Stimulated activated naive CD8-positive, alpha-beta T cell treated with anti-CD3 and anti-CD28 coated beads, Interleukin-15, amount 100 ng/mL, for 72 hours (primary cell): Measurements from ENCODE around the gene IGLL5.

ENCODE experiments used
- ATAC-seq: fragments of 150-1000 bp; cut with Tn5 transposase; 2 replicates; pipeline ENCODE4 v1.10.0; 2021; ENCODE audit warnings: mild to moderate bottlenecking, moderate library complexity
- DNase-seq, 2 donors: peaks; one replicate each; pipeline ENCODE4 v3.0.0; 2021 to 2022
- H3K27ac Mint-ChIP-seq, 2 donors: one replicate each; pipeline ENCODE4 v1.8.0; 2022; ENCODE audit warnings: mild to moderate bottlenecking in 2 of 2, mixed read lengths in 2 of 2, moderate library complexity in 2 of 2
- H3K27me3 Mint-ChIP-seq: one replicate; pipeline ENCODE4 v1.8.0; 2022; ENCODE audit warnings: mixed read lengths
- H3K4me1 Mint-ChIP-seq: one replicate; pipeline ENCODE4 v1.8.0; 2022; ENCODE audit warnings: mild to moderate bottlenecking, mixed read lengths
- H3K4me3 Mint-ChIP-seq, 2 donors: one replicate each; pipeline ENCODE4 v1.8.0; 2022; ENCODE audit warnings: mild to moderate bottlenecking in 2 of 2, mixed read lengths in 2 of 2, moderate library complexity in 1 of 2
- H3K9me3 Mint-ChIP-seq, 2 donors: one replicate each; pipeline ENCODE4 v1.8.0; 2022; ENCODE audit warnings: mixed read lengths in 2 of 2

The IGLL5 gene

DNA sequence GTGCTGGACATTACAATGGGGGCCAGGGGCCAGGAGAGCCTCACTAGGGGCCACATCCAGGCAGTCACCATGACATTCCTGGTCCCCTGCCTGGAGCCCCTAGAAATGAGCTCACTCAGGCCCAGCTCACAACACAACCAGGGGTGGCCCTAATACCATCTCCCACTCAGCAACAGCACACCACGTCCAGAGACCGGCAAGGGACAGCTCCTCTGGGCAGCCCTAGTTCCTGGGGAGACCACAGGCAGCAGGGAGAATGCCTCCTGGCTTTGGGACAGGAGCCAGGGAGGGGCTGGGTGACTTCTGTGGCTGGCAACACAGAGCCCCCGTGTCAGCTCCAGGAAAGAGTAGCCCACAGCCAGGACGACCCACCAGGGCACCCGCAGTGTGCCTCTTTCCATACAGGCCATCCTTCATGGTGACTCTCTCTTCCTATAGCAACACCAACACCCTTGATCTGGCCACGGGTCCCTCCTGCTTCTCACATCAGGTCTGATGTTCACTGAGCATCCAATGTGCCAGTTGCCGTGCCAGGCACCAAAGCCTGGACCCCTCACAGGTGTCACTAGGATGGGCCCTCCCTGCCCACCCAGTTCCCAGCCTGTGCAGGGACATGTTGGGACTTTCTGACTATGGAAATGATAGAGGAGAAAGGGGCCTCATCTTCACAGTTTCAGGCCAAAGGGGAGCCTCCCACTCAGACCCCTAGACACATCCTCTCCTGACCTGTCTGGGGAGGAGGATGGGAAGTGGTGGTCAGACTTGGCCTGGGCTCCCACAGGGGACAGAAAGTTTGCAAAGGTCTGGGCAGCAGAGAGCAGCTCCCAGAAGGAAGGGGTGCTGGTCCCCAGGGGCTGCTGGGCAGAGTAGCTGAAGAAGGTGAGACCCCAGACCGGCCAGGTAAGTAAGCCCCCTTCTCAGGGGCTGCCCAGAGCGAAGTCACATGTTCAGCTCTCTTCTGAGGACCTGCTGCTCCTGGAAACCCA, 43.2 kb downstream of the IGLL5 start:
- ATAC-seq (no peak), DNase-seq (no peak)
- no peak overlapping the region for H3K4me3 Mint-ChIP-seq
- peak overlapping the region in 1 of 2 donors; percentile 4 for H3K27ac Mint-ChIP-seq
- peaks cover 50% of the 10 kb centered on the region for H3K4me1 Mint-ChIP-seq
- peaks cover 14% of the 10 kb centered on the region for H3K27me3 Mint-ChIP-seq
- no peaks in the 10 kb centered on the region for H3K9me3 Mint-ChIP-seq

DNA sequence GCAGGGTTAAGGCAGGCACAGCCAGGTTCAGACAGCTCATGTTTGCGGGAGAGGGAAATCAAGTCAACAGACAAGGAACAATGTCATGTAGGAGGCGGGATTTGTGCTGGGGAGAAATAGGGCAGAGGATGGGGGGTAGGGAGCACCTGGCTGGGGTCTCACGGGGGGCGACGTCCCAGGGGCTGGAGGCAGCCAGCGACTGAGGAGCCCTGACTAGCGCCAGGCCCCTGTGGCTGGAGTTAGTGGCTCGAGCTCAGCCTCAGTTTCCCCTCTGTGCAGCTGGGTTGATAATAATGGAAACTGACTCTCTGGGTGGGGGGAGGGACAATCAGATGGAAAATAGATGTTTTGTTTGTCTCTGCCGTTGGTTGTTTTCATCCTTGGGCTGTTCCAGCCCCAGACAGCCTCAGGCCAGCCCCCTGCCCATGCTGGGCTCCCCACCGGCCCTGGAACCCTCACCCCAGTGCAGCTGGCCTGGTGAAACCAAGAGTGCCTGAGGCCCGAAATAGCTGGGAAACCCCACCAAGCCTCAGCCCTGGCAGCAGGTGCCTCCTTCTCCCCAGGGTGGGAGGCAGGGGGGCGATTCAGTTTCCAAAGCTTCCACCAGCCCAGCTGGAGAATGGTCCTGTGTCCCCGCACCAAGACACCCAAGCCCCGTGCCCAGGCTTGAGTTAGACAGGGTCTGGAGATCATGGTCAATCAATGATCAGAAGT, 44.1 kb downstream of the IGLL5 start:
- Mint-ChIP-seq H3K4me1 (peaks cover 55% of the 10 kb centered on the region), H3K27me3 (peaks cover 14% of the 10 kb centered on the region), H3K4me3 (no peak overlapping the region), H3K9me3 (no peaks in the 10 kb centered on the region), H3K27ac (no peak overlapping the region)
- DNase-seq (no peak), ATAC-seq (no peak)

DNA sequence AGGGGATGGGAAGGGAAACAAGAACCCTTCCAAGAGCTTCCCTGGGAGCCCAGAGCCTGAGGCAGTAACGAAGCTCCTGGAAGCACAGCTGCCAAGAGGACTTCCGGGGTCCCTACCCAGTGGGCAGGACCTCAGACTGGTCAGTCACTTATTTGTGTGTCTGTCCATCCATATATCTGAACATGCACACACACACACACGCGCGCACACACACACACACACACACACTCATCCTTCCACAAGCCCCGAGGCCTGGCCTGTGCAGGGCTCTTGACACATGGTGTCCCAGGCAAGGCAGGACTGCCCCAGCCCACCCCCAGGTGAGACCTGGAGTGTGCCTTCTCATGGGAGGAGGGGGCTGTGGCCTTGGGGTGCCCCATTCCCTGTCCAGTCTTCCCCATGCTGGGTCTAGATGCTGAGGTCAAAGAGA, 44.9 kb downstream of the IGLL5 start:
- H3K4me3 Mint-ChIP-seq, result no peak overlapping the region
- peaks cover 20% of the 10 kb centered on the region for H3K27me3 Mint-ChIP-seq
- no peak for DNase-seq
- no peak overlapping the region for H3K27ac Mint-ChIP-seq
- no peak for ATAC-seq
- H3K9me3 Mint-ChIP-seq, result no peaks in the 10 kb centered on the region
- peaks cover 55% of the 10 kb centered on the region for H3K4me1 Mint-ChIP-seq

DNA sequence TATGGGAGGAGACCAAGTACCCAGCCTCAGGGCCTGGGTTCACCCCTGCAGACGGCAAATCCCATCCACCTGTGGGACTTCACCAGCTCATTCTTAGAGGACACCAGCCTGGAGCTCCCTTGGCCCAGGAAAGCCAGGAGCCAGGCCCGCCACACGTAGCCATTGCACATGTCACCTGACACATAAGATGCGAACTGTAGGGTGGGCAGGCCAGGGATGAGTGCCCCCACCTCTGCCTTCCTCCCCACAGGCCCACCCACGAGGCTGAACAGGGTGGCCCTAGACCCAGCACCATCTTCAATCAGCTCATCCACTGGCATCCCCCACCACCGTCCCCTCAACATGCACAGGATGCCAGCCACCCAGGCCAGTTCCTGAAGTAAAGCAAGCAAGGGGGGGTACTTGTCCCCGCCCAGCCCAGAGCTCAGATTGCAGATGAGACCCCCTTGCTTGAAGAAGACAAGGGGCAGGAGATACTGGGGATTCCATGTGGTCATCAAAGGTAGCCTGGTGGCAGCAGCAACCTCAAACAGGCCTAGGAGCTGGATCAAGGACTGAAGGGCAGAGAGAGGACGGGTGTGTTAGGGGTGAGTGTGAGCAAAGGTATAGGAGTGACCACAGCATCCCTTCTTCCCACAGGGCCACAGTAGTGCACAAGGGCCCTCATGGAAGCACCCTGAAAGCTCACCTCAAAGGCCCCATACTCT, 45.6 kb downstream of the IGLL5 start:
- DNase-seq (no peak), ATAC-seq (no peak)
- no peak overlapping the region for H3K4me3 Mint-ChIP-seq
- peaks cover 52% of the 10 kb centered on the region for H3K4me1 Mint-ChIP-seq
- H3K27me3 Mint-ChIP-seq, result peaks cover 16% of the 10 kb centered on the region
- H3K9me3 Mint-ChIP-seq, result no peaks in the 10 kb centered on the region
- H3K27ac Mint-ChIP-seq, result no peak overlapping the region

DNA sequence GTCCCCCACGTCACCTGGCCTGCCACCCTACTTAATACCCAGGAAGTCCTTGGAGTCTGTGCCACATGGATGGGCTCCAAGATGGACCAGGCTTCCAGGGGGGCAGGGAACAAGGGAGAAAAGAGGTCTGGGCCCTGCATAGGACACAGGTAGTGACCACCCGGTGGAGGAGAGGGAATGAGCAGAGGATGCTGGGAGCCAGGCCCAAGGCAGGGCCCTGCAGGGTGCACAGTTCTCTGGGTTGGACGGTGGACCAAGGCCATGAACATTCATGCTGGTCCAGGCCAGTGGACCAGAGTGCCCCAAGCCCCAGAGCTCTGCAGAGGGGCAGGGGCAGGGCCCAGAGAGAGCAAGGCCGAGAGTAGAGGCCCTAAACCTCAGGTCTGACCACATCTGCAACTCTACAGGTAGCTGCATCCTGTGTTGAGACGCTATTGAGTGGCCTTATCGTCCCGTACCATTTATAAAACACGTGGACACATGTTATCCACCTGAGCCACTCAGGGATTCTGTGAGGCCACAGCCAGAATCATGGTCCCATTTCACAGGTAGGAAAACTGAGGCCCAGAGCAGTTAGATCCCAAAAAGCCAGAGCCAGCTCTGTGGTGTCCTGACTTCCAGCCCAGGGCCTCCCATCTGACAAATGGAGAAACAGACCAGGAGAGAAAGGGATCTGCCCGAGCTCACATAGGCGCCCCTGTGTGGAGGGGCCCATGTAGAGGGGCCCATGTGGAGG, 46.4 kb downstream of the IGLL5 start:
- DNase-seq, result no peak
- no peak overlapping the region for H3K4me3 Mint-ChIP-seq
- H3K4me1 Mint-ChIP-seq, result peaks cover 45% of the 10 kb centered on the region
- no peak overlapping the region for H3K27ac Mint-ChIP-seq
- H3K9me3 Mint-ChIP-seq, result no peaks in the 10 kb centered on the region
- ATAC-seq, result no peak
- peaks cover 19% of the 10 kb centered on the region for H3K27me3 Mint-ChIP-seq

DNA sequence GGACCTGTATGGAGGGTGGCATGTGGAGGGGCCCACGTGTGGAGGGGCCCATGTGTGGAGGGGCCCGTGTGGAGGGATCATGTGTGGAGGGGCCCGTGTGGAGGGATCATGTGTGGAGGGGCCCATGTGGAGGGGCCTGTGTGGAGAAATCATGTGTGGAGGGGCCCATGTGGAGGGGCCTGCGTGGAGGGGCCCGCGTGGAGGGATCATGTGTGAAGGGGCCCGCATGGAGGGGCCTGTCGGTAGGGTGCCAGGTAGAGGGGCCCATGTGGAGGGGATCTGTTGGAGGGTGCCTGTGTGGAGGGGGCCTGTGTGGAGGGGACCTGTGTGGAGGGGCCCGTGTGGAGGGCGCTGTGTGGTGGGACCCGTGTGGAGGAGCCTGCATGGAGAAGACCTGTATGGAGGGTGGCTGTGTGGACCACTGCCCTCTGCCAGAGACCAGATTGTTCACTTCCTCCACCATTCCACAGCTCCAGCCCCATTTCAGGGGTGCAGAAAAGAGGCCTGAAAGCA, 47.0 kb downstream of the IGLL5 start:
- peaks cover 20% of the 10 kb centered on the region for H3K27me3 Mint-ChIP-seq
- H3K27ac Mint-ChIP-seq, result no peak overlapping the region
- ATAC-seq (peak; percentile 77), DNase-seq (no peak)
- H3K4me3 Mint-ChIP-seq, result no peak overlapping the region
- H3K4me1 Mint-ChIP-seq, result peaks cover 38% of the 10 kb centered on the region
- no peaks in the 10 kb centered on the region for H3K9me3 Mint-ChIP-seq

DNA sequence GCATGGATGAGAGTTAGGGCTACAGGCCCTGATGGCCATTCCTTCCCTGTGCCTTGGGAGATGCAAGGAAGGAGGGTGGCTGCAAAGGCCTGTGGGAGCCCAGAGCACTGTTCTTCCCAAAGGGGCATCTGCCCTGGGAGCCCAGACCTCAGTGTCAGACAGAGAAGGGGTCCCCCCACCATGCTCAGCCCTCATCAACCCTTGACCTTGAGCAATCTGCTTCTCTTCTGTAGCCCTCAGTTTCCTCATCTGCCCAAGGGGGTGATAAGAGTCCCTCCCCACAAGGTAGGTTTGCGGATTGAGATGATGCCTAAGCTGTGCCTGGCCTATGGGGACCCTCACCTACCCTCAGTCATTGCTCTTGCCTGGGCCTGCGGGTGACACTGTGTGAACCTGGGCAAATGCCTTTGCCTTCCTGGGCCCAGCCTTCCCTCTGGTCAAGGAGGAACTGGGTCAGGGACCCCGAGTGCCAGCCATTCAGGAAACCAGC, 47.5 kb downstream of the IGLL5 start:
- ATAC-seq (peak; percentile 16), DNase-seq (no peak)
- peaks cover 36% of the 10 kb centered on the region for H3K4me1 Mint-ChIP-seq
- peaks cover 20% of the 10 kb centered on the region for H3K27me3 Mint-ChIP-seq
- H3K27ac Mint-ChIP-seq, result peak overlapping the region in 1 of 2 donors; percentile 90
- H3K4me3 Mint-ChIP-seq, result peak overlapping the region in 1 of 2 donors; percentile 41
- no peaks in the 10 kb centered on the region for H3K9me3 Mint-ChIP-seq

DNA sequence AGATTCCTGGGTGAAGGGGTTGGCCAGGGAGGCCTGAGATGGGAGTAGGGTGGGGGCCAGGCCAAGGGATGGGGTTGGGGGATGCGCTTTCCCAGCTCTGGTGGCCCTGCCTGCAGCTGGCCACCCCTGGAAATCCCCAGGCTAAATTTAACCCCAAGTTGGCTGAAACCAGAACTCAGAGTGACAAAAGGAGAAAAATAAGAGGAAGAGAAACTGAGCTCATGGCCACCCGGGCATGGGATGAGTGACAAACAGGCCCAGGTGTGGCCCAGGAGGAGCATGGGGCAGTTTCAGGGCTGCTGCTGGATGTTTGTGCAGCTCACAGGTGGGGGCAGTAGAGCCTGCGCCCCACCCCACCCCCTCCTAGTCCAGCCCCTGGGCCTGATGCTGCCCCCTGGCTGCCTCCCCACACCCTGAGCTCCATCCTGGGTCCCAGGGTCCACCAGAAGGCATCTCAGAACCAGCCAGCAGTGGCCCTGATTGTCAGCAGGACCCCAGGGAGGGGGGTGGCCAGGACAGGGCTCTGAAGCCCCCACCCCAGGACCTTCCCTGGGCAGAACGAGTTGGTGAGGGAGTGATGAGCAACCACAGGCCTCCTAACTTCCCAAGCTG, 48.0 kb downstream of the IGLL5 start:
- peak overlapping the region in 1 of 2 donors; percentile 90 for H3K27ac Mint-ChIP-seq
- peaks cover 36% of the 10 kb centered on the region for H3K4me1 Mint-ChIP-seq
- ATAC-seq (peak; percentile 69), DNase-seq (peak in 1 of 2 donors; percentile 29)
- peaks cover 25% of the 10 kb centered on the region for H3K27me3 Mint-ChIP-seq
- no peaks in the 10 kb centered on the region for H3K9me3 Mint-ChIP-seq
- H3K4me3 Mint-ChIP-seq, result peak overlapping the region in 1 of 2 donors; percentile 41

DNA sequence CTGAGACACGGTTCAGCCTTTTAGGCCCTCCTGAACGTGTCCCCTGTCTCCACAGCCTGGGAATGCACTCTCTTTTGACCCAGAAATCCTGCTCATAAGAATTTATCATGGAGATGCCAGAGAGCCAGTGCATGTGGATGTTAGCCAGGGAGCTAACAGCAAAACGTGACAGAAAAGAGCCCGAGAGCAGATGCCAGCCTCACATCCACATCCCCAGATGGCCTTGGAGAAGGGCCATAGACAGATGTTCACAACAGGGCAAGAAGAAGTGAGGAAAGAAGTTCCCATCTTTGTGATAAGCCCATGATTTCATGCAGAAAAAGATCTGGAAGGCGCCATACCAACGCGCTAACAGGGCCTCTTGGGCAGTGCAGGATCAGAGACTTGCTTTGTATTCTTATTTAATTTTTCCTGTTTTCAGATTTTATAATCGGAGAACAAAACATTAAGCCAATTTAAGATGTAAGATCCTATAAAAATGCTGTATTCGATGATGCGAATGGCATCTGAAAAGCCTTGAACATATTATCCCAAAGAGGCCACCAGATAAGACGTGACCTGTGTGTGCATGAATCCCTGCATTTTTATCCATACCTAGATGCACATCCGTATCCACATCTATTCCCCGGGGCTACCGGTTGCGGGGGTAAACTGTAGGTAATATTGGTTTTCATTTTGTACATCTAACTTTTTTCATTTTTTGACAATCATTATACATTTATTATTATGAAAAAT, 48.7 kb downstream of the IGLL5 start:
- no peak for DNase-seq
- no peak for ATAC-seq
- Mint-ChIP-seq H3K9me3 (no peaks in the 10 kb centered on the region), H3K27ac (no peak overlapping the region), H3K27me3 (peaks cover 23% of the 10 kb centered on the region), H3K4me1 (peaks cover 31% of the 10 kb centered on the region), H3K4me3 (no peak overlapping the region)

DNA sequence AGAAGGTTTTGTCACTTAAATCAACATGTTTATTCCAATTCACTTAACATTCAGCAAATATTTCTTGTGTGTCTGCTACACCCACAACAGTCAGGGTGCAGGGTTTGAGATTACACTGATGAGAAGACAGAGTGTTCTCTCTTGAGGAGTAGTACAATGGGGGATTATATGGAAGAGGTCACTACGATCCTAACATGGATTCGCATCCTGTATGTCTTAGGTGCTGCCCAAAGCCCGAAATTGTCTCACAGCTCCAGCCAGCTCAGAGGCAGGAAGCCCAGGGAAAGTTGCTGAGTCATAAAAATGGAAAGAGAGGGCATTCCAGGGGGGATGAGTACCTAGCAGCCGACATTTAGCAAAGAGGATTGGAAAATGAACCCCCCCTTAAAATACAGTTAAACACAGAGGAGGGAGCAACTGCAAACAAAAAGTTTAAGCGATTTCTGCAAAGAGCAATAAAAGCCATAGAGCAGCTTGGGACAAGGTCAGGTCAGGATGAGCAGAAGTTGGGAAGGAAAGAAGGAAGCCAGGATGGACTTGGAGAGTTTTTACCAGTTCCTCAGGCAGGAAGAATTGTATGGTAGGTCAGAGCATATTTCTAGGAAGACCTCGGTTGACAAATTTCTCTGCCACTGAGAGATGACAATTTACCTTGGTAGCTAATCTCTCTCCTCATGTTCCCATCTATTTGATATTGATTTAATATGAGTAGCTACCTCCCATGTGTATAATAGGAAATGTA, 49.5 kb downstream of the IGLL5 start:
- no peak overlapping the region for H3K27ac Mint-ChIP-seq
- H3K27me3 Mint-ChIP-seq, result peaks cover 21% of the 10 kb centered on the region
- H3K4me3 Mint-ChIP-seq, result no peak overlapping the region
- no peaks in the 10 kb centered on the region for H3K9me3 Mint-ChIP-seq
- ATAC-seq, result no peak
- H3K4me1 Mint-ChIP-seq, result peaks cover 23% of the 10 kb centered on the region
- no peak for DNase-seq

DNA sequence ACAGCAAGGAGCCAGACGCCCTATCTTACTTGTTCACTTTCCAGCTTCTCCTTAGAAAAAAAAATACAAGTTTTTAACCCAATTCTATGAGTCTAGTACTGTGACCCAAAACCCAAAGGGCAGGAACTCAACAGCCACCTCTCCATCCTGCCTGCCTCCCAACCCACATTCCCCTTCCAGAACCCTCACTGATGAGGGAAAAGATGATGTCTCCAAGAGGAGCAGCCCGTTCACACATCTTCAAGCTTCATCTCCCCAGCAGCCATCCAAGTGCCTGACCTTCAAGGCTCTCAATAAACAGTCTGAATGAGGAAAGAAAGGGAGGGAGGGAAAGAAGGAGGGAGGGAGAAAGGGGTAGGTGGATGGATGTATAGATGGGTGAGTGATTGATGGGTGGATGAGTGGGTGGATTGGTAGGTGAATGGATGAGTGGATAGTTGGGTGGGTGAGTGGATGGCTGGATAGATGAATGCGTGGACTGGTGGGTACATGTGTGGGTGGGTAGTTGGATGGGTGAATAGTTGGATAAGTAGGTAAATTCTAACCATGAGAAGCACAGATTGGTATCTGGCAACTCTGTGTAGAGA, 50.4 kb downstream of the IGLL5 start:
- H3K27ac Mint-ChIP-seq, result no peak overlapping the region
- no peak for ATAC-seq
- H3K4me1 Mint-ChIP-seq, result peaks cover 29% of the 10 kb centered on the region
- no peak for DNase-seq
- H3K27me3 Mint-ChIP-seq, result peaks cover 21% of the 10 kb centered on the region
- no peaks in the 10 kb centered on the region for H3K9me3 Mint-ChIP-seq
- no peak overlapping the region for H3K4me3 Mint-ChIP-seq

DNA sequence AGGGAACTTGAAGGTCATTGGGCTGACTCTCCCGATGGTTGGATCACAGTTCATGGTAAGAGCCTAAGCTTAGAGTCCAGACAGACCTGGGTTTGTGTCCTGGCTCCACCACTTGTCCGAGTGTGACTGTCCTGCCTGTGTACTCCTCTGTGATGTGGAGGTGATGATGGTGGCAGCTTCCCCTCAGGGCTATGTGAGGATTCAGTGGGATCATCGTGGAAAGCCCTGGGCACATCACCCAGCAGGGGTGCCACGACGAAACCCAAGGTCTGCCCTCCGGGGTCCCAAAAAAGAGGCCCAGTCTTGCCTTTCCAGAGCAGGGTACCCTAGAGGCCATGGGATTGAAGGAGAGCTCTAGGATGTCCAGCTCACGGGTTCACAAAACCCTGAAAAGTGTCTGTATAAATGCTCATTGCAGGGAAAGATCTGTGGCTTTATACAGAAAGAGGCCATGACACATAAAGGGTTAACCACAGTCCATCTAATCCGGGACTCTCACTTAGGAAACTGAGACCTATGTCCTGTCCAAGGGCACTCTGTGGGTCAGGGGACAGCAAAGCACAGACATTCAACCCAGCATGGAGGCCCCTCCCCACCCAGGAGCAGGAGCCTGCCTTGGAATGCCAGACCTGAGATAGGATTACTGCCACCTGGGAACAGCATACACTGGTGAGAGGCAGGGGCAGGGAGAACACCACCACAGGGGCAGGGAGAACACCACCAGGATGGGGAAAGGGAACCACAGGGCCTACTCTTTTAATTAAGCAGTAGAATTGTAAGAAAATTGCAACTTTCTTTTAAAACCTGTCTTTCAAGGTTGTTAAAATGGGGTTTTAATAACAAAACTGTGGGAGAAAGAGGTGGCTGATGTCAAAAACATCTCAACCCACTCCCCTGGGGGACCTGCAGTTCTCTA, 51.3 kb downstream of the IGLL5 start:
- Mint-ChIP-seq H3K9me3 (no peaks in the 10 kb centered on the region), H3K27ac (no peak overlapping the region), H3K27me3 (peaks cover 21% of the 10 kb centered on the region), H3K4me3 (no peak overlapping the region), H3K4me1 (peaks cover 29% of the 10 kb centered on the region)
- DNase-seq, result no peak
- no peak for ATAC-seq
